SK-N-SH treated with all-trans-retinoic acid at 6 μM for 48 hours (cell line): Measurements from ENCODE around the gene PTPRN2.

Experiments used
- ATAC-seq: fragments of 200-7000 bp; cut with Tn5 transposase; 3 replicates; pipeline ENCODE4 v1.9.1; 2020; ENCODE audit warnings: mild to moderate bottlenecking, moderate library complexity
- ARNTL ChIP-seq: fragments of 450-650 bp; formaldehyde crosslinking; IDR thresholded peaks from 2 replicates; pipeline ENCODE4 v1.5.0; 2020; ENCODE audit warnings: low read depth, mild to moderate bottlenecking, moderate library complexity, borderline replicate concordance
- BACH2 ChIP-seq: fragments of 250-450 bp; sonication (Bioruptor Pico); IDR thresholded peaks from 2 replicates; pipeline ENCODE4 v1.9.0; 2021; ENCODE audit warnings: mild to moderate bottlenecking, borderline replicate concordance
- CSDC2 ChIP-seq: fragments of 250-450 bp; sonication (Bioruptor Pico); IDR thresholded peaks from 2 replicates; pipeline ENCODE4 v1.5.0; 2020; ENCODE audit warnings: mild to moderate bottlenecking, moderate library complexity
- ESRRG ChIP-seq: fragments of 250-450 bp; sonication (Bioruptor Pico); IDR thresholded peaks from 2 replicates; pipeline ENCODE4 v1.6.1; 2021; ENCODE audit warnings: mild to moderate bottlenecking
- GLIS3 ChIP-seq: fragments of 250-450 bp; sonication (Bioruptor Pico); IDR thresholded peaks from 2 replicates; pipeline ENCODE4 v1.5.0; 2020; ENCODE audit warnings: mild to moderate bottlenecking, moderate library complexity
- ISL1 ChIP-seq: fragments of 250-450 bp; sonication (Bioruptor Pico); IDR thresholded peaks from 2 replicates; pipeline ENCODE4 v2.1.2; 2022; ENCODE audit warnings: mild to moderate bottlenecking, moderate library complexity
- OSR1 ChIP-seq: fragments of 250-450 bp; sonication (Bioruptor Pico); IDR thresholded peaks from 2 replicates; pipeline ENCODE4 v1.8.0; 2022; ENCODE audit warnings: moderate library complexity, mild to moderate bottlenecking, inconsistent platforms
- PPARA ChIP-seq: fragments of 250-450 bp; sonication (Bioruptor Pico); IDR thresholded peaks from 2 replicates; pipeline ENCODE4 v1.5.0; 2020; ENCODE audit warnings: mild to moderate bottlenecking, borderline replicate concordance
- RARB ChIP-seq: fragments of 250-450 bp; sonication (Bioruptor Pico); IDR thresholded peaks from 2 replicates; pipeline ENCODE4 v1.8.0; 2021; ENCODE audit warnings: mild to moderate bottlenecking, moderate library complexity
- TCF4 ChIP-seq: fragments of 250-450 bp; sonication (Bioruptor Pico); IDR thresholded peaks from 2 replicates; pipeline ENCODE4 v1.8.0; 2021; ENCODE audit warnings: mild to moderate bottlenecking, moderate library complexity, borderline replicate concordance
- TOX ChIP-seq: fragments of 250-450 bp; sonication (Bioruptor Pico); IDR thresholded peaks from 2 replicates; pipeline ENCODE4 v1.8.0; 2021; ENCODE audit warnings: mild to moderate bottlenecking, moderate library complexity, borderline replicate concordance
- ZC3H10 ChIP-seq: fragments of 250-450 bp; sonication (Bioruptor Pico); IDR thresholded peaks from 2 replicates; pipeline ENCODE4 v1.5.1; 2021; ENCODE audit warnings: mild to moderate bottlenecking, moderate library complexity
- ZFP3 ChIP-seq: fragments of 250-450 bp; sonication (Bioruptor Pico); IDR thresholded peaks from 2 replicates; pipeline ENCODE4 v1.5.0; 2020; ENCODE audit warnings: mild to moderate bottlenecking, moderate library complexity
- ZFP30 ChIP-seq: fragments of 450-650 bp; formaldehyde crosslinking; IDR thresholded peaks from 2 replicates; pipeline ENCODE4 v1.5.0; 2022; ENCODE audit warnings: mild to moderate bottlenecking, moderate library complexity
- ZNF565 ChIP-seq: fragments of 450-650 bp; formaldehyde crosslinking; conservative IDR thresholded peaks from 2 replicates; pipeline ENCODE4 v1.5.0; 2020; ENCODE audit warnings: low read depth, mild to moderate bottlenecking, moderate library complexity
- ZNF8 ChIP-seq: fragments of 450-650 bp; formaldehyde crosslinking; IDR thresholded peaks from 2 replicates; pipeline ENCODE4 v1.5.0; 2020; ENCODE audit warnings: mild to moderate bottlenecking, moderate library complexity
- TF ChIP-seq, protein P1 (sequence below): fragments of 250-450 bp; sonication (Bioruptor Pico); IDR thresholded peaks from 2 replicates; pipeline ENCODE4 v1.8.0; 2020; ENCODE audit warnings: mild to moderate bottlenecking, moderate library complexity, borderline replicate concordance
- TF ChIP-seq, protein P2 (sequence below): fragments of 250-450 bp; sonication (Bioruptor Pico); IDR thresholded peaks from 2 replicates; pipeline ENCODE4 v1.5.1; 2021; ENCODE audit warnings: mild to moderate bottlenecking, moderate library complexity
- TF ChIP-seq, protein P3 (sequence below): fragments of 250-450 bp; sonication (Bioruptor Pico); IDR thresholded peaks from 2 replicates; pipeline ENCODE4 v1.5.0; 2020; ENCODE audit warnings: mild to moderate bottlenecking, moderate library complexity
- TF ChIP-seq, protein P4 (sequence below): fragments of 250-450 bp; sonication (Bioruptor Pico); IDR thresholded peaks from 2 replicates; pipeline ENCODE4 v1.8.0; 2021; ENCODE audit warnings: low read depth, mild to moderate bottlenecking, moderate library complexity, borderline replicate concordance
- TF ChIP-seq, protein P5 (sequence below): fragments of 250-450 bp; sonication (Bioruptor Pico); IDR thresholded peaks from 2 replicates; pipeline ENCODE4 v1.5.1; 2020; ENCODE audit warnings: low read depth, mild to moderate bottlenecking, moderate library complexity

The PTPRN2 gene

DNA sequence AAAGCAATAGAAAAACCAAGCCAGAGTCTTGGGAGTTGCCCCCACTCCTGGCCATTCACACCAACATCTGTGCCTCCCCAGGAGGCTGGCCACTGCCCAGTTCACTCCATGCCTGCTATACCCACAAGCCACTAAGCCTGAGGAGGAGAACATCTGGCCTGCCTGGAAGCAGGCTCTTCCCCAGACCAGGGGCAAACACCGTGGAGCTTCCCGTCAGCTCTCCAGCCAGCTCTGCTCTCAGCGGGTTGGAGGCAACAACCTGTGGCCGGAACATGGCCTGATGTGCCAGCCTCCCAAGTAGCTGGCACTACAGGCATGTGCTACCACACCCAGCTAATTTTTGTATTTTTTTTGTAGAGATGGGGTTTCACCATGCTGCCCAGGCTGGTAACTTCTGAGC, 9.1 kb upstream of the PTPRN2 start:
- no peak for ATAC-seq
- TF ChIP-seq TOX (CRISPR knock-in tag), result no peak
- no peak for TF ChIP-seq ZFP30 (CRISPR knock-in tag)
- TF ChIP-seq ZNF565 (CRISPR knock-in tag), result no peak
- TF ChIP-seq ZFP3 (CRISPR knock-in tag), result no peak
- TF ChIP-seq PPARA, result no peak
- TF ChIP-seq, protein P1, sequence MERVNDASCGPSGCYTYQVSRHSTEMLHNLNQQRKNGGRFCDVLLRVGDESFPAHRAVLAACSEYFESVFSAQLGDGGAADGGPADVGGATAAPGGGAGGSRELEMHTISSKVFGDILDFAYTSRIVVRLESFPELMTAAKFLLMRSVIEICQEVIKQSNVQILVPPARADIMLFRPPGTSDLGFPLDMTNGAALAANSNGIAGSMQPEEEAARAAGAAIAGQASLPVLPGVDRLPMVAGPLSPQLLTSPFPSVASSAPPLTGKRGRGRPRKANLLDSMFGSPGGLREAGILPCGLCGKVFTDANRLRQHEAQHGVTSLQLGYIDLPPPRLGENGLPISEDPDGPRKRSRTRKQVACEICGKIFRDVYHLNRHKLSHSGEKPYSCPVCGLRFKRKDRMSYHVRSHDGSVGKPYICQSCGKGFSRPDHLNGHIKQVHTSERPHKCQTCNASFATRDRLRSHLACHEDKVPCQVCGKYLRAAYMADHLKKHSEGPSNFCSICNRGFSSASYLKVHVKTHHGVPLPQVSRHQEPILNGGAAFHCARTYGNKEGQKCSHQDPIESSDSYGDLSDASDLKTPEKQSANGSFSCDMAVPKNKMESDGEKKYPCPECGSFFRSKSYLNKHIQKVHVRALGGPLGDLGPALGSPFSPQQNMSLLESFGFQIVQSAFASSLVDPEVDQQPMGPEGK (CRISPR knock-in tag), result no peak
- TF ChIP-seq ZNF8 (CRISPR knock-in tag), result no peak
- no peak for TF ChIP-seq CSDC2 (CRISPR knock-in tag)
- no peak for TF ChIP-seq RARB
- no peak for TF ChIP-seq GLIS3 (CRISPR knock-in tag)
- no peak for TF ChIP-seq OSR1
- TF ChIP-seq, protein P2, sequence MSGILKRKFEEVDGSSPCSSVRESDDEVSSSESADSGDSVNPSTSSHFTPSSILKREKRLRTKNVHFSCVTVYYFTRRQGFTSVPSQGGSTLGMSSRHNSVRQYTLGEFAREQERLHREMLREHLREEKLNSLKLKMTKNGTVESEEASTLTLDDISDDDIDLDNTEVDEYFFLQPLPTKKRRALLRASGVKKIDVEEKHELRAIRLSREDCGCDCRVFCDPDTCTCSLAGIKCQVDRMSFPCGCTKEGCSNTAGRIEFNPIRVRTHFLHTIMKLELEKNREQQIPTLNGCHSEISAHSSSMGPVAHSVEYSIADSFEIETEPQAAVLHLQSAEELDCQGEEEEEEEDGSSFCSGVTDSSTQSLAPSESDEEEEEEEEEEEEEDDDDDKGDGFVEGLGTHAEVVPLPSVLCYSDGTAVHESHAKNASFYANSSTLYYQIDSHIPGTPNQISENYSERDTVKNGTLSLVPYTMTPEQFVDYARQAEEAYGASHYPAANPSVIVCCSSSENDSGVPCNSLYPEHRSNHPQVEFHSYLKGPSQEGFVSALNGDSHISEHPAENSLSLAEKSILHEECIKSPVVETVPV (CRISPR knock-in tag), result no peak
- no peak for TF ChIP-seq ESRRG (CRISPR knock-in tag)
- TF ChIP-seq, all 23 proteins: peak for 0

DNA sequence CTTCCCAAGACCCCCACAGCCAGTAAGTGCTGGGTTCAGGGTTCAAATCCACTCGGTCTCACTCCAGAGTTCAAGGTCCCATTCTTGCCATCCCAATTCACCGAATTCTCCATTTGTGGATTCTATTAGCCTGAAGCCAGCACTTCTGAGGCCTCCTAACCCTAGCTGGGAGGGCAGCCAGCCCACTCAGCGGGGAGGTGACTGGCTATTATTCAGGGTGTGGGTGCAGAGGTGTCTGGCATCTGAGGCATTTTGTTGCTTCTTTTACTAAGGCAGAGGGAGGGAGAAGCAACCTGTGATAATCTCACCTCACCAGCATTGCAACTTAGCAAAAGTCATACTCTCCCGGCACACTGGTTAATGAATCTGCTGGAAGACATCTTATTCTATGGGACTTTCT, 8.7 kb upstream of the PTPRN2 start:
- TF ChIP-seq, protein P3, sequence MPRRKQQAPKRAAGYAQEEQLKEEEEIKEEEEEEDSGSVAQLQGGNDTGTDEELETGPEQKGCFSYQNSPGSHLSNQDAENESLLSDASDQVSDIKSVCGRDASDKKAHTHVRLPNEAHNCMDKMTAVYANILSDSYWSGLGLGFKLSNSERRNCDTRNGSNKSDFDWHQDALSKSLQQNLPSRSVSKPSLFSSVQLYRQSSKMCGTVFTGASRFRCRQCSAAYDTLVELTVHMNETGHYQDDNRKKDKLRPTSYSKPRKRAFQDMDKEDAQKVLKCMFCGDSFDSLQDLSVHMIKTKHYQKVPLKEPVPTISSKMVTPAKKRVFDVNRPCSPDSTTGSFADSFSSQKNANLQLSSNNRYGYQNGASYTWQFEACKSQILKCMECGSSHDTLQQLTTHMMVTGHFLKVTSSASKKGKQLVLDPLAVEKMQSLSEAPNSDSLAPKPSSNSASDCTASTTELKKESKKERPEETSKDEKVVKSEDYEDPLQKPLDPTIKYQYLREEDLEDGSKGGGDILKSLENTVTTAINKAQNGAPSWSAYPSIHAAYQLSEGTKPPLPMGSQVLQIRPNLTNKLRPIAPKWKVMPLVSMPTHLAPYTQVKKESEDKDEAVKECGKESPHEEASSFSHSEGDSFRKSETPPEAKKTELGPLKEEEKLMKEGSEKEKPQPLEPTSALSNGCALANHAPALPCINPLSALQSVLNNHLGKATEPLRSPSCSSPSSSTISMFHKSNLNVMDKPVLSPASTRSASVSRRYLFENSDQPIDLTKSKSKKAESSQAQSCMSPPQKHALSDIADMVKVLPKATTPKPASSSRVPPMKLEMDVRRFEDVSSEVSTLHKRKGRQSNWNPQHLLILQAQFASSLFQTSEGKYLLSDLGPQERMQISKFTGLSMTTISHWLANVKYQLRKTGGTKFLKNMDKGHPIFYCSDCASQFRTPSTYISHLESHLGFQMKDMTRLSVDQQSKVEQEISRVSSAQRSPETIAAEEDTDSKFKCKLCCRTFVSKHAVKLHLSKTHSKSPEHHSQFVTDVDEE (CRISPR knock-in tag), result no peak
- TF ChIP-seq CSDC2 (CRISPR knock-in tag), result no peak
- TF ChIP-seq ISL1 (CRISPR knock-in tag), result no peak
- TF ChIP-seq ZNF8 (CRISPR knock-in tag), result no peak
- TF ChIP-seq RARB, result no peak
- TF ChIP-seq OSR1, result no peak
- TF ChIP-seq ZFP3 (CRISPR knock-in tag), result no peak
- TF ChIP-seq, protein P4, sequence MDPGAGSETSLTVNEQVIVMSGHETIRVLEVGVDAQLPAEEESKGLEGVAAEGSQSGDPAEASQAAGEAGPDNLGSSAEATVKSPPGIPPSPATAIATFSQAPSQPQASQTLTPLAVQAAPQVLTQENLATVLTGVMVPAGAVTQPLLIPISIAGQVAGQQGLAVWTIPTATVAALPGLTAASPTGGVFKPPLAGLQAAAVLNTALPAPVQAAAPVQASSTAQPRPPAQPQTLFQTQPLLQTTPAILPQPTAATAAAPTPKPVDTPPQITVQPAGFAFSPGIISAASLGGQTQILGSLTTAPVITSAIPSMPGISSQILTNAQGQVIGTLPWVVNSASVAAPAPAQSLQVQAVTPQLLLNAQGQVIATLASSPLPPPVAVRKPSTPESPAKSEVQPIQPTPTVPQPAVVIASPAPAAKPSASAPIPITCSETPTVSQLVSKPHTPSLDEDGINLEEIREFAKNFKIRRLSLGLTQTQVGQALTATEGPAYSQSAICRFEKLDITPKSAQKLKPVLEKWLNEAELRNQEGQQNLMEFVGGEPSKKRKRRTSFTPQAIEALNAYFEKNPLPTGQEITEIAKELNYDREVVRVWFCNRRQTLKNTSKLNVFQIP (CRISPR knock-in tag), result no peak
- ATAC-seq, result no peak

DNA sequence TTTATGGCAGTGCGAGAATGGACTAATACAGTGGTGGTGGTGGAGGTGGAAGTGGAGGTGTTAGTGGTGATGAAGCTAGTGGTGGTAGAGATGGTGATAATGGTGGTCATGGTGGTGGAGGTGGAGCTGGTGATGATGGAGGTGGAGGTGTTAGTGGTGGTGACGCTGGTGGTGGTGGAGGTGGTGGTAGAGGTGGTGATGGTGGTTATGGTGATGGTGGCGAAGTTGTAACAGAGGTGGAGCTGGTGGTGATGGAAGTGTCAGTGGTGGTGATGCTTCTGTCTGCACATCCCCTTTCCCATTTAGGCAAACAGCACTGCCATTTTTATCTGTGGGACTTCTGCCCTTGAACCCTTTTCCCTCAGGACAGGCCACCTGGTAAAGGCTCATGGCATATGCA, 7.4 kb upstream of the PTPRN2 start:
- TF ChIP-seq BACH2 (CRISPR knock-in tag) (no peak), ZC3H10 (CRISPR knock-in tag) (no peak), ZFP3 (CRISPR knock-in tag) (no peak), OSR1 (no peak), RARB (no peak), TOX (CRISPR knock-in tag) (no peak), ARNTL (CRISPR knock-in tag) (no peak), PPARA (no peak), TCF4 (CRISPR knock-in tag) (no peak), GLIS3 (CRISPR knock-in tag) (no peak), ZFP30 (CRISPR knock-in tag) (no peak), ESRRG (CRISPR knock-in tag) (no peak)
- TF ChIP-seq, protein P1 (CRISPR knock-in tag), result no peak
- TF ChIP-seq, protein P3 (CRISPR knock-in tag), result no peak
- TF ChIP-seq, protein P2 (CRISPR knock-in tag), result no peak
- TF ChIP-seq, protein P5, sequence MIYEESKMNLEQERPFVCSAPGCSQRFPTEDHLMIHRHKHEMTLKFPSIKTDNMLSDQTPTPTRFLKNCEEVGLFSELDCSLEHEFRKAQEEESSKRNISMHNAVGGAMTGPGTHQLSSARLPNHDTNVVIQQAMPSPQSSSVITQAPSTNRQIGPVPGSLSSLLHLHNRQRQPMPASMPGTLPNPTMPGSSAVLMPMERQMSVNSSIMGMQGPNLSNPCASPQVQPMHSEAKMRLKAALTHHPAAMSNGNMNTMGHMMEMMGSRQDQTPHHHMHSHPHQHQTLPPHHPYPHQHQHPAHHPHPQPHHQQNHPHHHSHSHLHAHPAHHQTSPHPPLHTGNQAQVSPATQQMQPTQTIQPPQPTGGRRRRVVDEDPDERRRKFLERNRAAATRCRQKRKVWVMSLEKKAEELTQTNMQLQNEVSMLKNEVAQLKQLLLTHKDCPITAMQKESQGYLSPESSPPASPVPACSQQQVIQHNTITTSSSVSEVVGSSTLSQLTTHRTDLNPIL, result no peak
- peak; percentile 70; the same call in 1 of the 3 replicates for ATAC-seq
